OCI-LY1 (cell line): ENCODE measurements around the gene ETV6.
A peak's percentile ranks its signal among the peaks of the same experiment; 100 is the strongest.

ENCODE experiments used
- H2AFZ ChIP-seq: fragments of 200-600 bp; sonication (generic), shearing (Covaris generic); 2 replicates; pipeline ENCODE4 v1.6.0; 2014; ENCODE audit warnings: antibody characterized with exemption, mild to moderate bottlenecking, low read length
- H3F3A ChIP-seq: fragments of 200-600 bp; sonication (generic), shearing (Covaris generic); 2 replicates; pipeline ENCODE4 v1.6.0; 2014; ENCODE audit warnings: mild to moderate bottlenecking, antibody characterized with exemption, low read length, moderate library complexity; ENCODE audit not compliant: insufficient read depth
- H3K27ac ChIP-seq: fragments of 200-600 bp; sonication (generic); 2 replicates; pipeline ENCODE4 v1.5.1; 2014; ENCODE audit warnings: low read length, mixed run types, mild to moderate bottlenecking, low read depth; ENCODE audit not compliant: poor library complexity, severe bottlenecking
- H3K27me3 ChIP-seq: fragments of 200-600 bp; sonication (generic); 2 replicates; pipeline ENCODE4 v1.6.0; 2014; ENCODE audit warnings: antibody characterized with exemption, mild to moderate bottlenecking, low read length, moderate library complexity; ENCODE audit not compliant: insufficient read depth
- H3K36me3 ChIP-seq: fragments of 200-600 bp; sonication (generic); 2 replicates; pipeline ENCODE4 v1.6.1; 2014; ENCODE audit warnings: mild to moderate bottlenecking, antibody characterized with exemption, low read length, moderate library complexity, mixed read lengths; ENCODE audit not compliant: insufficient read depth
- H3K4me1 ChIP-seq: fragments of 200-600 bp; sonication (generic); 2 replicates; pipeline ENCODE4 v1.5.1; 2014; ENCODE audit warnings: mild to moderate bottlenecking, low read length, moderate library complexity; ENCODE audit not compliant: insufficient read depth, severe bottlenecking
- H3K4me2 ChIP-seq: fragments of 200-600 bp; sonication (generic), shearing (Covaris generic); 2 replicates; pipeline ENCODE4 v1.6.1; 2014; ENCODE audit warnings: low read length
- H3K4me3 ChIP-seq: fragments of 200-600 bp; sonication (generic); 2 replicates; pipeline ENCODE4 v1.5.1; 2014; ENCODE audit warnings: low read length, low read depth, mild to moderate bottlenecking, mixed read lengths; ENCODE audit not compliant: poor library complexity, severe bottlenecking
- H3K79me2 ChIP-seq: fragments of 200-600 bp; shearing (Covaris generic); 2 replicates; pipeline ENCODE4 v1.6.1; 2016; ENCODE audit warnings: mixed run types, low read length, mixed read lengths; ENCODE audit not compliant: insufficient read depth
- H3K9ac ChIP-seq: fragments of 200-600 bp; sonication (generic), shearing (Covaris generic); 2 replicates; pipeline ENCODE4 v1.6.1; 2014; ENCODE audit warnings: mild to moderate bottlenecking, low read length, mixed read lengths
- H3K9me2 ChIP-seq: fragments of 200-600 bp; sonication (generic), shearing (Covaris generic); 2 replicates; pipeline ENCODE4 v1.6.1; 2014; ENCODE audit warnings: low read depth, mild to moderate bottlenecking, low read length, mixed read lengths
- H3K9me3 ChIP-seq: fragments of 200-600 bp; shearing (Covaris generic); 2 replicates; pipeline ENCODE4 v1.6.1; 2014; ENCODE audit warnings: low read length, mixed read lengths
- H4K20me1 ChIP-seq: fragments of 200-600 bp; sonication (generic), shearing (Covaris generic); 2 replicates; pipeline ENCODE4 v1.6.0; 2016; ENCODE audit warnings: mild to moderate bottlenecking, low read length; ENCODE audit not compliant: insufficient read depth
- CTCF ChIP-seq: fragments of 200-600 bp; sonication (generic), shearing (Covaris generic); IDR thresholded peaks from 2 replicates; pipeline ENCODE4 v1.5.1; 2017; ENCODE audit warnings: mild to moderate bottlenecking, antibody characterized with exemption, low read length, moderate library complexity, mixed read lengths
- EZH2 ChIP-seq: fragments of 200-600 bp; sonication (generic), shearing (Covaris generic); IDR thresholded peaks from 2 replicates; pipeline ENCODE4 v1.8.0; 2017; ENCODE audit warnings: borderline replicate concordance, mixed run types, mild to moderate bottlenecking, antibody characterized with exemption, low read length, moderate library complexity, mixed read lengths

Gene ETV6

DNA sequence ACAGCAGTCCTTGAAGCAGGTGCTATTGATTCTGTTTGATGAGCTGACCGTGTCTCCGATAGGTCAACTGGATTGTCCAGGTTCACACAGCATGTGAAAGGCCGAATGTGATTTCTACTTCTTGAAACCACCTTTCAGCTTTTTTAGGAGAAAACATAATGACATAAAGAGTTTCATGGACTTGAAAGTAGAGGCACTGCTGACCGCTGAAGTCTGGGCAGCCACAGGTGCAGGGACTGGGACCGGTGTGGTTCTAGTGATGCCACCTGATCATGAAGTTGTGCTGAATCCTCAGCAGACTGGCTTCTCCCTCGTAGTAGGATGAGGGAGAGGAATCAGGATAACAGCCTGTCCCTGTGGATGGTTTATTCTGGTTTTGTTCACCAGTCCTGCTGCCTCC is 108.1 kb downstream of the ETV6 start:
- Histone ChIP-seq H4K20me1 (no peaks in the 10 kb centered on the region), H3K27ac (peak overlapping the region; percentile 99), H3K9me2 (no peaks in the 10 kb centered on the region), H3K4me3 (peak overlapping the region; percentile 54), H3K79me2 (no peaks in the 10 kb centered on the region), H3K36me3 (no peaks in the 10 kb centered on the region), H3K9me3 (no peaks in the 10 kb centered on the region), H3F3A (0 out of 2 replicates have a peak, but pooled peaks cover 4% of the 10 kb centered on the region), H2AFZ (no peak overlapping the region), H3K27me3 (no peaks in the 10 kb centered on the region), H3K9ac (peak overlapping the region; percentile 90), H3K4me1 (peaks cover 100% of the 10 kb centered on the region), H3K4me2 (peak overlapping the region; percentile 71)
- no peak for TF ChIP-seq CTCF
- TF ChIP-seq EZH2 = no peak

GRCh38 chr12:11758087-11758486 is 108.6 kb downstream of the ETV6 start:
- peak overlapping the region; percentile 54 for H3K4me3 ChIP-seq
- peak overlapping the region; percentile 90 for H3K9ac ChIP-seq
- no peaks in the 10 kb centered on the region for H3K9me3 ChIP-seq
- H3K4me1 ChIP-seq = peaks cover 100% of the 10 kb centered on the region
- no peaks in the 10 kb centered on the region for H3K27me3 ChIP-seq
- H4K20me1 ChIP-seq = no peaks in the 10 kb centered on the region
- no peaks in the 10 kb centered on the region for H3K9me2 ChIP-seq
- H3F3A ChIP-seq = 0 out of 2 replicates have a peak, but pooled peaks cover 4% of the 10 kb centered on the region
- H2AFZ ChIP-seq = no peak overlapping the region
- H3K36me3 ChIP-seq = no peaks in the 10 kb centered on the region
- TF ChIP-seq CTCF (no peak), EZH2 (no peak)
- H3K4me2 ChIP-seq = peak overlapping the region; percentile 71
- H3K27ac ChIP-seq = peak overlapping the region; percentile 99
- no peaks in the 10 kb centered on the region for H3K79me2 ChIP-seq

DNA sequence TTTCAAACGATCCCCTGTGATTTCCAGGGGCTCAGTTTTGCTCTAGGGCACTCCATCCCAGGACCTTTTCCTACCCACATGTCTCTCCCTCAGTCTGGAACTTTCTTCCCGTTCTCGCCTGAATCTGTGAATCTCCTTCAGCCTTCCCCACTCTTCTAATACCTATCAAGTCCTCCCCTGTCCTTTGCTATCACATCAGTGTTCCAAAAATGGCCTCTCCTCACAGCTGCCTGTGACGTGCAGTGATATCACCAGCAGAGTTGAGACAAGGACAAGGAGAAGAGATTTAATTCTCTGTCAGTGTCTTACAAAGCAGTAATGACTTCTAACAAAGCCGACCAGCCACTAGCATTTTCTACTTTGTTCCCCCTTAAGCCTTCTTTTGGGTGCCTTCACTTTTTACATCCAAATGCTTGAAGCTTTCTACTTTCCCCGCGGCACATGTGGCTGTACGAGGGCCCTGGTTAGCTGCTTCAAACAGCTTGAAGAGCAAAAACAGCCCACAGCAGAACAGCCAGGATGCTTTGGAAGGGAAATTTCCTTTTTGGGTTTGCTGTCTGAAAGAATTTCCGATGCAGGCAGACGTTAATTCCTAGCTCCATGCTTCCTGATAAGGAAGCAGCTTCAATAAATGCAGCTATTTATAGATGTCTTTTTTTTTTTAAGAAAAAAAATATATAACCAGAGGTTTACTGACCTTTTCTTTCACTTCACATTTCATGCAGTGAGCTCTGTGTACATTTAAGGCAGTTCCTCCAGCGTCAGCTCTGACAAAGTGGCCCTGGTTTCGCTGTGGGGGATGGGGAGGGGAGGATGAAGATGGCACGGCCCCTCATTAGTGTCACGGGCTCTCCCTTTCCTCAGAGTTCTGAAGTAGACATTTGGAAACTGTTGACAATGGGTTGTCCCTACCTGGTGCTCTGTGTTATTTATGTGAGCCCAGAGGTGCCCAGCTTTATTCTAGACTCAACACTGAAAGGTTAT is 109.3 kb downstream of the ETV6 start:
- Histone ChIP-seq H2AFZ (no peak overlapping the region), H3K9ac (peak overlapping the region; percentile 90), H3K79me2 (no peaks in the 10 kb centered on the region), H3K36me3 (no peaks in the 10 kb centered on the region), H3K4me2 (peak overlapping the region; percentile 71), H3K4me3 (peak overlapping the region; percentile 54), H3K4me1 (peaks cover 100% of the 10 kb centered on the region), H4K20me1 (no peaks in the 10 kb centered on the region), H3K27me3 (no peaks in the 10 kb centered on the region), H3K9me2 (no peaks in the 10 kb centered on the region), H3F3A (0 out of 2 replicates have a peak, but pooled peaks cover 4% of the 10 kb centered on the region), H3K9me3 (no peaks in the 10 kb centered on the region), H3K27ac (peak overlapping the region; percentile 99)
- TF ChIP-seq CTCF (no peak), EZH2 (no peak)
